Neutrophil (primary cell): Measurements from ENCODE around the gene SIAH1.

Experiments
- H3K27ac ChIP-seq: fragments of 200-600 bp; sonication (generic); 2 replicates; pipeline ENCODE4 v1.5.1; 2016; ENCODE audit warnings: mild to moderate bottlenecking, moderate library complexity
- H3K27me3 ChIP-seq: fragments of 200-600 bp; sonication (generic); 2 replicates; pipeline ENCODE4 v1.6.0; 2016; ENCODE audit warnings: mild to moderate bottlenecking
- H3K36me3 ChIP-seq: fragments of 200-600 bp; sonication (generic); 2 replicates; pipeline ENCODE4 v1.5.1; 2017
- H3K4me1 ChIP-seq, 2 experiments: fragments of 200-600 bp in 1 of 2; sonication (generic) in 1 of 2; 1 replicate in 1 of 2; 2 replicates in 1 of 2; pipeline versions ENCODE4 v1.5.1 to v1.6.1; 2013 to 2016; ENCODE audit warnings: low read depth in 1 of 2, low read length in 1 of 2, mild to moderate bottlenecking in 1 of 2, moderate library complexity in 1 of 2; ENCODE audit not compliant: control insufficient read depth in 1 of 2, insufficient read depth in 1 of 2
- H3K4me3 ChIP-seq, 2 experiments: fragments of 200-600 bp in 1 of 2; sonication (generic) in 1 of 2; 1 replicate in 1 of 2; 2 replicates in 1 of 2; pipeline ENCODE4 v1.5.1; 2013 to 2016; ENCODE audit warnings: low read depth in 1 of 2, low read length in 1 of 2, mild to moderate bottlenecking in 1 of 2, moderate library complexity in 1 of 2
- H3K9me3 ChIP-seq: fragments of 200-600 bp; sonication (generic); 2 replicates; pipeline ENCODE4 v1.5.1; 2016
- TF ChIP-seq, protein P1 (sequence below): fragments of 200-600 bp; sonication (generic); IDR thresholded peaks from 2 replicates; pipeline ENCODE4 v1.5.1; 2016; ENCODE audit warnings: antibody characterized with exemption

SIAH1 gene, protein sequence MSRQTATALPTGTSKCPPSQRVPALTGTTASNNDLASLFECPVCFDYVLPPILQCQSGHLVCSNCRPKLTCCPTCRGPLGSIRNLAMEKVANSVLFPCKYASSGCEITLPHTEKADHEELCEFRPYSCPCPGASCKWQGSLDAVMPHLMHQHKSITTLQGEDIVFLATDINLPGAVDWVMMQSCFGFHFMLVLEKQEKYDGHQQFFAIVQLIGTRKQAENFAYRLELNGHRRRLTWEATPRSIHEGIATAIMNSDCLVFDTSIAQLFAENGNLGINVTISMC

DNA sequence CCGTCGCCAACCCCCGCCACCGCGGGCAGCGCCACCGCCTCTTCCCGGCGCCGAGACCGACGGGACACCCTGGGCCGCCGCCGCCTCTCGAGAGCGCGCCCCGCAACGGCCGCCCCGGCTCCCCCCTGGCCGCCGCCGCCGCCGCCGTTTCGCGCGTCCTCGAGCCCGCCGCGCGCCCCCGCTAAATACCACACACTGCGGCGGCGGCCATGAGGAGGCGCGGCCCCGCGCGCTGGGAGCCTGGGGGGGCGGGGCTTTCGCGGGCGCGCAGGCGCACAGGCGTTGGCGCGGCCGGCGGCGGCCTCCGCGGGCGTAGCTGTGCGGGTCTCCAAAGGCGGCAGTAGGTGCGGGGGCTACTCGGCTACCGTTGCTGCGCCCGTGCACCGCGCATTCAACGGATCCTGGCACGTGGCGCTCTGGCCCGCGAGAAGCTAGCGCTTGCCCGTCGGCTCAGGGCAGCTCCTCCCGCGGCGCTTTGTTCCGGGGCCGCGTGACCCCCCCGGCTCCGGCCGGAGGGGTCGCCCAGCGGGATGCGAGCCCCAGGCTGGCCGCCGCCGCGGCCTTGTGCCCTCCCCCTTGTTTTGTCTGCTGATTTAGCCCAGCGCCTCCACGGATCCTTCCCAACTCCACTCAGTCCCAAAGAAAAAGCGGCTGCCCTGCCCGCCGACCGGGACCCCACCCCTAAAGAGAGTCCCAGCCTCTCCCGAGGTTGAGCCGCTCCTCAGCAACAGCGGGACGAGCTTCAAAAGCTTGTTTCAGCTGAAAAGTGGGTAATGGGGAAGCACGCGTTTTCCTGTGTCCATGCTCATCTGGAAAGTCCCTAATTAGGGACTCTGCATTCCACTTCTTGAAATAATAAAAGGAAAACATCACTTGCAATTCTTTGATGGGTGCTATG is at the start of gene SIAH1:
TSS of gene SIAH1 (minus strand) at position 161 of the 898 bp plus-strand sequence. CDS start 22,985 bp downstream, outside the sequence.
- Histone ChIP-seq H3K4me1 (peaks cover 41 to 47% of the 10 kb centered on the region in 2 experiments), H3K4me3 (peak within 1 kb of the TSS; percentile 83 to 93), H3K9me3 (no peaks in the 10 kb centered on the region), H3K27ac (peak within 1 kb of the TSS; percentile 93), H3K27me3 (peaks cover 5% of the 10 kb centered on the region), H3K36me3 (no peaks in the 10 kb centered on the region)
- TF ChIP-seq, protein P1, sequence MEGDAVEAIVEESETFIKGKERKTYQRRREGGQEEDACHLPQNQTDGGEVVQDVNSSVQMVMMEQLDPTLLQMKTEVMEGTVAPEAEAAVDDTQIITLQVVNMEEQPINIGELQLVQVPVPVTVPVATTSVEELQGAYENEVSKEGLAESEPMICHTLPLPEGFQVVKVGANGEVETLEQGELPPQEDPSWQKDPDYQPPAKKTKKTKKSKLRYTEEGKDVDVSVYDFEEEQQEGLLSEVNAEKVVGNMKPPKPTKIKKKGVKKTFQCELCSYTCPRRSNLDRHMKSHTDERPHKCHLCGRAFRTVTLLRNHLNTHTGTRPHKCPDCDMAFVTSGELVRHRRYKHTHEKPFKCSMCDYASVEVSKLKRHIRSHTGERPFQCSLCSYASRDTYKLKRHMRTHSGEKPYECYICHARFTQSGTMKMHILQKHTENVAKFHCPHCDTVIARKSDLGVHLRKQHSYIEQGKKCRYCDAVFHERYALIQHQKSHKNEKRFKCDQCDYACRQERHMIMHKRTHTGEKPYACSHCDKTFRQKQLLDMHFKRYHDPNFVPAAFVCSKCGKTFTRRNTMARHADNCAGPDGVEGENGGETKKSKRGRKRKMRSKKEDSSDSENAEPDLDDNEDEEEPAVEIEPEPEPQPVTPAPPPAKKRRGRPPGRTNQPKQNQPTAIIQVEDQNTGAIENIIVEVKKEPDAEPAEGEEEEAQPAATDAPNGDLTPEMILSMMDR: no peak

DNA sequence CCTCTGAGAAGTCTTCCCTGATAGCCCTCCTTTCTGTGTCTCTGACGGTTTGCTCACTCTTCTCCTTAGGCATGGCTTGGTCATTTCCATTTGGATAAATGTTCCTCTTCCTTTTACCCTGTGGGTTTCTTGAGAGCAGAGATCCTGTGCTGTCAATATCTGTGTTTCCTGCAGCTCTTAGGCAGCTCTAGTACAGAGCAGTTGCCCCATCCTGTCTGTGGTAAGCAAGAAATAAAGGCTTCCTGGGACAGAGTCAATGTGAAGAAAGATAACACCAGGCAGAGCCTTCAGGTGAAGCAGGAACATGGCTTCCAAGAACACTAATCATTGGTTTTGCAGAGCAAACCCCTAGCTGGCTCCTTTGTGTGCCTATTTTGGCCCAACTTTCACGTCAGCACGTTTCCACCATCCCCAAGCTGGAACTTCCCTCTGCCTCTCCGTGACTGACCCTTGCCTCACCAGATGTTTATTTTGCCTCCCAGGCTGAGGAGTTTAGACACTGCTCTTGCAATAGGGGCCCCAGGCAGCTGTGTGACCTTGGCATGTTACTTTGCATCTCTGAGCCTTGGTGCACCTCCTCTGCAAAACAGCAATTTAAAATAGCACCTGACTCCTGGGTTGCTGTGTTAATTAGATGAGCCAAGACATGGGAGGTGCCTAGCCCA is 49.6 kb upstream of the SIAH1 start:
- Histone ChIP-seq H3K4me3 (peak overlapping the region; percentile 24 to 39), H3K36me3 (no peaks in the 10 kb centered on the region), H3K27me3 (no peaks in the 10 kb centered on the region), H3K27ac (peak overlapping the region; percentile 95), H3K9me3 (no peaks in the 10 kb centered on the region), H3K4me1 (peaks cover 45 to 52% of the 10 kb centered on the region in 2 experiments)
- TF ChIP-seq, protein P1: no peak

DNA sequence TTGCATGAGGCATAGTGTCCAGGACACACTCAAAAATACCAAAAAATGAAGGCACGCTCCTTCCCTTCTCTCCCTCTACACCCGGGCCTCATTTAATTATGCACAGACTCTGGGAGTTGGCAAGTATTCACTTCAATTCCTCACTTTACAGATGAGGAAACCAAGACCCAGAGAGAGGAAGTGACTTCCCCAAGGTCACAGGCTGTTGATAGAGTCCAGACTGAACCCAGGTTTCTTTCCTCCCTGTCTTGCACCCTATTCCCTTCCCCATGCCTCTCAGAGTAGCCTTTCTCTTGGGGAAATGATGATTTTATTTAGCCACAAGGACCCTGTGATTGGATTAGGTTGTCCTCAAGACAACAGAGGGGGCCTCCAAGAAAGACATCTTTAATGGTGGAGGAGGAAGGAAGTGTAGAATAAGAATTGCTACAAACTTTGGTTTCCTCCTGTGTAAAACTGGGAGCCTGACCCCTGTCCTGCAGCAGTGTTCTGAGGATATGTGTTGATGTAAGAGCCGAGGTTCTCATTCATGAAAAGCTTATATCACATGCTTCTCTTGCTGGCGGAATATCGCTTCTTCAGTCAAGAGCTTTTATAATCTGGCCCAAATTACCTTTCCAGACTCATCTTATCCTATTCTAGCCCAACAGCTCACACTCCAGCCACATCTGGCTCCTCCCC is 48.8 kb upstream of the SIAH1 start:
- Histone ChIP-seq H3K27me3 (no peaks in the 10 kb centered on the region), H3K27ac (peak overlapping the region; percentile 95), H3K4me3 (peak overlapping the region; percentile 24 to 39), H3K36me3 (no peaks in the 10 kb centered on the region), H3K4me1 (peaks cover 45 to 52% of the 10 kb centered on the region in 2 experiments), H3K9me3 (no peaks in the 10 kb centered on the region)
- TF ChIP-seq, protein P1: no peak

DNA sequence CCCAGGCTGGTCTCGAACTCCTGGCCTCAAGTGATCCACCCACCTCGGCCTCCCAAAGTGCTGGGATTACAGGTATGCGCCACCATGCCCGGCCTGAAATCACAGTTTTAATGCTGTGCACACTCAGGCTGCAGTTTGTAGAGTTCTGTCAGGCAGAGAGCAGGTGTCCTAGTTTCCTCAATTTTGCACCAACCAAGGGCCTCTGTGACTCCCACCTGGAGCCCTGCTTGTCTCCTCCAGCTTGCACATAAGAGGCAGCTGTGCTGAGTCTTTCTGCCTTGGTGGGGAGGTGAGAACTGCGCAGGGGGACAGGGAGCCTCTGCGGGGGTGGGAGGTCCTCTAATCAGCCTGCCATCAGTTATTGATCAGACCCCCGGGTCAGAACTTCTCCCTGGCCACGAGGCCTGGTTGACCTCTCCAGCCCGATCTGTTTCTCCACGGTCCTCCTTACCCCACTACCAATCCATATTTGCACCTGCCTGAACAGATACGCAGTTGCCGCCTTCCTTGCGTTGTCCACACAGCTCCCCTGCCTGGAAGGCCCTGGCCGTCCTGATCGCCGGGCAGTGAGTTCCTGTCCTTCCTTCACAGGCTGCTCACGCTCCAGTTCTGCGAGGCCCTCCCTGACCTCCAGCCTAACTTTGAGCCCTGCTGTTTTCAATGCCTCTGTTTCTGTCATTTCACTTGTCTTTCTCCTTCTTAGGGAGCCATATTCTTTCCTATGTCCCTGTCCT is 48.1 kb upstream of the SIAH1 start:
- Histone ChIP-seq H3K9me3 (no peaks in the 10 kb centered on the region), H3K27me3 (no peaks in the 10 kb centered on the region), H3K27ac (peak overlapping the region; percentile 95), H3K36me3 (no peaks in the 10 kb centered on the region), H3K4me1 (peaks cover 45 to 52% of the 10 kb centered on the region in 2 experiments), H3K4me3 (peak overlapping the region; percentile 24 to 39)
- TF ChIP-seq, protein P1: no peak
